ENCODE measurements around the gene INTS7.

INTS7 gene

GRCh38 chr1:211935448-211935970 lies 99.8 kb downstream of the INTS7 start:
- Histone ChIP-seq H3K36me3 (no peaks in the 10 kb centered on the region), H3K4me3 (ENCODE audit: low read depth, low read length) (no peak overlapping the region), H3K9me3 (no peaks in the 10 kb centered on the region), H3K4me1 (no peaks in the 10 kb centered on the region), H3K27me3 (no peaks in the 10 kb centered on the region)
- TF ChIP-seq CTCF (IDR thresholded peaks at IDR 0.05; ENCODE audit: low read depth, low read length): no peak
- DNase-seq: no peak

DNA sequence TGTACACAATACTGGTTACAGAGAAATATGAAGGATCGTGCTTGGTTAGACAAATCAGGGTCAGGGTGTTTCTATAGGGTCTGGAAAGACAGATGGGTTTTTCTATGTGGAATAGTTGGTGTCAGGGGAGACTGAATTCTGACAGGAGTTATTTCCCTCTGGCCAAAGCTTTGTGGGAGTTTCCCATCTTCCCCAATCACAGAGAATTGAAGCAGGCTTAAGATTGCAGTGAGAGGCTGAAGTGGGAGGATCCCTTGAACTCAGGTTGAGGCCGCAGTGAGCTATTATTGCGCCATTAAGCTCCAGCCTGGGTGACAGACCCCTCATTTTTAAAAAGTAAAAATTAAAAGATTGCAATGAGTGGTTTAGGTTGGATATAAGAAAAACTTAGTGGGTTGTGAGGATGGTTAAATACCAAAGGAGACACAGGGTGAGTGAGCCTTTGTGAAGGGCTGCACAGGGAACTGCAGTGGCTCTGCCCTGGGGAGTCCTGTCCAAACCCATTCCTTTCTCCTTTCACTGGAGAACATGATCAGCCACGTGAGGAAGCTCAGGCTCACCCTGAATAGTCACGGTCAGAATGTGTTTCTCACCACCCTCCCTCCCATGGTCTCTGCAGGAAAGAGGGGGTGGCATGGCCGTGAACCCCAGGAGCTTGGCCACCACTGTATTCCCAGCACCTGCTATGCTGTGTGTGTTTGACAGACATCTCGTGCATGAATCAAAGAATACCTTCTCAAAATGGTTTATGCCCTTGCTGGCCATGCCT lies 101.2 kb downstream of the INTS7 start:
- Histone ChIP-seq H3K9me3 (no peaks in the 10 kb centered on the region), H3K27me3 (no peaks in the 10 kb centered on the region), H3K4me1 (no peaks in the 10 kb centered on the region), H3K36me3 (no peaks in the 10 kb centered on the region), H3K4me3 (ENCODE audit: low read depth, low read length) (no peak overlapping the region)
- DNase-seq: no peak
- no peak for TF ChIP-seq CTCF (IDR thresholded peaks at IDR 0.05; ENCODE audit: low read depth, low read length)

GRCh38 chr1:211932933-211933254 lies 102.5 kb downstream of the INTS7 start:
- H3K4me1 ChIP-seq: no peaks in the 10 kb centered on the region

DNA sequence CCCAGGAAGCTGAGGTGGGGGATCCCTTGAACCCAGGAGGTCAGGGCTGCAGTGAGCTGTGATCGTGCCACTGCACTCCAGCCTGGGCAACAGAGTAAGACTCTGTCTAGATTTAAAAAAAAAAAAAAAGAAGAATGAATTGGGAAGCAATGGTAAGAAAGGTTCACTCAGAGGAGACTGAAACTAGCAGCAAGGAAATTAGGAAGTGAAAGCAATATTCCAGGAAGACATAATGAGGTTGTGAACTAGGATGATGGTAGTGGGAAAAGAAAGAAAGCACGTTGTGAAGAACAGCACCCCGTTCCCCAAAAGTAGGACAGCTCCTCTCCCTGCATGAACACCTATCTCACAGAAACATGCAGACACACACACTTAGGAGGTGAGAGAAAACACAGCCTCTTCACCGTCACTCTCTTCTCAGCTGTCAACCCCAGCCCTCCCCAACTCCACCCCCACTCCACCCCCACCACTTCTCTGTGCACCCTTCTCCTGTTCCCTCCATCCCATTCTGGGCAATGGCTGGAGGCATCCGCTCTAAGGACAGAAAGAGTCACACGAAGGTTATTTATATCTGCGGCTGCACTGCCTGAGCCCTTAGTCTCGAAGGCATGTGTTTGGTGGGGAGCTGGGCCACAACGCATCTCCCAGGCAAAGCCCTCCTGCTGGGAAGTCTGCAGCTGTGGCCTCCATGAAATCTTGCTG lies 103.0 kb downstream of the INTS7 start:
- Histone ChIP-seq H3K4me3 (ENCODE audit: low read depth, low read length) (no peak overlapping the region), H3K36me3 (no peaks in the 10 kb centered on the region), H3K4me1 (no peaks in the 10 kb centered on the region), H3K27me3 (no peaks in the 10 kb centered on the region), H3K9me3 (no peaks in the 10 kb centered on the region)
- no peak for DNase-seq
- no peak for TF ChIP-seq CTCF (IDR thresholded peaks at IDR 0.05; ENCODE audit: low read depth, low read length)

More at GRCh38 chr1:211932933-211933254, 102.5 kb downstream of the INTS7 start:
- no peak for TF ChIP-seq CTCF (IDR thresholded peaks at IDR 0.05; ENCODE audit: low read depth, low read length)
- no peaks in the 10 kb centered on the region for H3K27me3 ChIP-seq
- no peak overlapping the region for H3K4me3 ChIP-seq (ENCODE audit: low read depth, low read length)
- DNase-seq: no peak
- no peaks in the 10 kb centered on the region for H3K9me3 ChIP-seq
- H3K36me3 ChIP-seq: no peaks in the 10 kb centered on the region

DNA sequence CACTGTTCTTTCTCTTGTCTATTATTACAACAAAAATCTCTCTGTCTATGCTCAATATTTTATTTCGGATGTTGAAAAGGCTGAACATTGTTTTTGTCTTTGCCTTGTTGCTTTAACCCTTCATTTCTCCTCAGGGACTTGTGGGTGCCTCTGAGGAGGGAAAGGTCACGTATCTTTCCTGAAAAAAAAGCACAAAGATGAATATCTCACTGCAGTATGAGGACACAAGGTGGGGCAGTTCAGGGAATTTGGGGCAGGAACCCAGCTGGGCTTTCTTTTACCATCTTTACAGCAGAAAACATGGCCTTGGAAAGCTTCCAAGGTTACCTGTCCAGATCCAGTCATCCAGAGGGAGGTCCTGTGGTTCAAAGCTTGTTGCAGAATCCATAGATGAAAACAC lies 105.7 kb downstream of the INTS7 start:
- no peaks in the 10 kb centered on the region for H3K4me1 ChIP-seq
- no peak for DNase-seq
- no peak overlapping the region for H3K4me3 ChIP-seq (ENCODE audit: low read depth, low read length)
- no peaks in the 10 kb centered on the region for H3K36me3 ChIP-seq
- no peaks in the 10 kb centered on the region for H3K9me3 ChIP-seq
- TF ChIP-seq CTCF (IDR thresholded peaks at IDR 0.05; ENCODE audit: low read depth, low read length): no peak
- H3K27me3 ChIP-seq: no peaks in the 10 kb centered on the region

Measured in BE2C (cell line).